NCI-H2196 treated with DMSO at 0.1 percent for 48 hours (cell line): Measurements from ENCODE around the gene MAP7.
"Not testable (repeated sequence)": the region's sequence is repeated elsewhere in the genome, so short reads cannot be mapped to it uniquely, and the experiment has no call there.

ENCODE experiments used
- DNase-seq: peaks from one replicate; lab custom pipeline; 2025; ENCODE audit not compliant: unreplicated experiment; lab: John Stamatoyannopoulos, UW

Gene MAP7

DNA sequence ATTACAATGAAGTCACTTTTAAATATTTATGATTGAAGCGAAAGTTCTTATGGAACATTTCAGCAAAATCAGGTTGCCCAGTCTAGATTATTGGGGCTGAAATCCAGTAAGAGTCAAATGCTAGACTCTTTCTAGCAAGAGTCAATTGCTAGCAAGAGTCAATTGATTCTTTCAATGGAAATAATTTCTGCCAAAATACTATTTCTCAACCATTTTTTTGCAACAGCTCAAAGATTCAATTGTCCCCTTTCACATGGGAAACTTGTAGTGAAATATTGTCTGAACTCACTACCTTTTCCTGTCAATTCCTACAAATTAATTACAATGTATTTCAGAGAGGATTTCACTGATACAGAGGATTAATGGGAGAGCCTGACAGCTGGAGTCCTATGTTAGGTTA is 78.3 kb downstream of the MAP7 start:
- no peak for DNase-seq

DNA sequence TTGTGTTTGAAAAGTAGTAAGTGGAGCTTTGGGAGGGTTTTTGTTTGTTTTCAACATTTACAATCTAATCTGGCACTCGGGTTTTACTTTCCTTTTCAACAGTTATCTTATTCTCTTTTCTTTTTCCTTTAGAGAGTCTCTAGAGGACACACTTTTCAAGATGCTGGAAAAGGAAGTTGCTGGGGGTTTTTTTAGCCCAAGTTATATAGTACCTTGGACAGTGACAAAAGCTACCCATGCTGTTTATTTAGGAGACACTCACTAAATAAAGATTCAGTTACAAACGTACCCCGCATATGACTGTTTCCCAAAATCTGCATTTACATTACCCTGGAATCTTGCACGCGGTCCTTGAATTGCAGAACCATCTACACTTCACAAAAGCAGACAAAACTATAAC is 78.8 kb downstream of the MAP7 start:
- no peak for DNase-seq

DNA sequence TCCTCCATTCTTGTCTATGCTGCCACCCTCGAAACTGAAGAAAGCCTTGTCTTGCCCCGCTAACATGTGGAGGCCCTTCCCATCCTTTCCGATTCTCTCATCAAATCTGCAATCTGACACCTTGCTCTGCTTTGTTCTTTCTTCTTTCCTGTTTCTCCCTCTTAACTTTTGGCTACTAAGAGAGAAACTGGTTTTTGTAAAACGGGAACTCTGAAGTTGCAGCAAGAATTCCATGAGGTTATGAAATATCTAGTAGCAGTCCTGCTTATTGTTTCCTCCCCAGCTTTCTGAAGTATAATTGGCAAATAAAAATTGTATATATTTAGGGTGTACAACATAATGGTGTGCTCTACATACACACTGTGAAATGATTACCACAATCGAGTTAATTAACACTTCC is 80.2 kb downstream of the MAP7 start:
- no peak for DNase-seq

DNA sequence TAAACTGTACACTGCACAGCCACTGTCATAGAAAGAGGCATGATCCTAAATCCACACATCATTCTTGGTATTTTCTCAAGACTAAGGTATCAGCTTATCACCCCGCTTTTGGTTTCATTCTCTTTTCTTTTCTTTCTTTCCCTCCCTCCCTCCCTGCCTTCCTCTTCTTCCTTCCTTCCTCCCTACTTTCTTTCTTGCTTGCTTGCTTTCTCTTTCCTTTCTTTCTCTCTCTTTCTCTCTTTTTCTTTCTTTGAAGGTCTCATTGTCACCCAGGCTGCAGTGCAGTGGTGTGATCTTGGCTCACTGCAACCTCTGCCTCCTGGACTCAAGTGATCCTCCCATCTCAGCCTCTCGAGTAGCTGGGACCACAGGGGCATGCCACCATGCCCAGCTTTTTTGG is 81.1 kb downstream of the MAP7 start:
- no peak for DNase-seq

DNA sequence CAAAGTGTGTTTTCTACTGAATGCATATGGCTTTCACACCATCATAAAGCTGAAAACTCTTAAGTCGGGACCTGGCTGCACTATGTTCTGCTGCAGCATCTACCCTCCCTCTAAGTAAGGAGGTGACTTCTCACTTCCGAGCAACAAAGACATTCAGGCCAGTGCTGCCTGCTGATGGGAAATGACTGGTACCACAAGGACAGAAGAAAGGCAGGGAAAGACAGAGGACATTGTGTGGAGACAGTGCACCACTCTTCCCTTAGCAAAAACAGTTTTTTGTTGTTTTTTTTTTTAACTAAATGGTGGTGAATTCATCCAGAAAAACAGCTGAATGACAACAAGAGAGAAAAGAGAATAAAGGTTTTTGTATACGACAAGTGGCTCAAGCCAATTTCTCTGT is 81.5 kb downstream of the MAP7 start:
- DNase-seq: no peak

GRCh38 chr6:136467186-136467585 is 83.0 kb downstream of the MAP7 start:
- DNase-seq: no peak

- DNase-seq: no peak
Measured at GRCh38 chr6:136466777-136467176, 83.4 kb downstream of the MAP7 start.

DNA sequence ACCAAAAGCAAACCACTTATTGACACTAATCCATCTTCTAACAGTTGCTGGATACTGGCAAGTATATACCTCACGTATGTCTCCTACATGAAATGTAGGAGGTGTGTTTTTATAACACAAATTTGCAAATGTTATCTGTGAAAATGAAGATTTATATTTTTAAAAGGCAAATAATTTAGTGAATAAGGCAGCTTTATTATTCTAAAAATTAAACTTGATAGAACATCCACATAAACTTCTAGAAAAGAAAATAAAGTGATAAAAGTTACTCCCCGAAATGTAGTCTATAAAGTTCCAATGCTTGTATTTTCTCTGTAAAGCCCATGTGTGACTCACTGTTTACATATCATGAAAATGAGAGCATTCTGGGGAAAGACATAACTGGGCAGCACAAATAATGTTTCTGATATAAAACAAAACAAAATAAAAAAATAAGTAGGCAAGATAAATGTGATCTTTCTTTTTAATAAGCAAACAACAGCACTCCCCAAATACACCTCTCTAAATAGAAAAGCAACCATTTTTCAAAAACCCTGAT is 84.4 kb downstream of the MAP7 start:
- no peak for DNase-seq

- no peak for DNase-seq
Measured at GRCh38 chr6:136464874-136465273, 85.3 kb downstream of the MAP7 start.

GRCh38 chr6:136464148-136464547 is 86.1 kb downstream of the MAP7 start:
- no peak for DNase-seq

- no peak for DNase-seq
Measured at GRCh38 chr6:136463743-136464142, 86.5 kb downstream of the MAP7 start.

DNA sequence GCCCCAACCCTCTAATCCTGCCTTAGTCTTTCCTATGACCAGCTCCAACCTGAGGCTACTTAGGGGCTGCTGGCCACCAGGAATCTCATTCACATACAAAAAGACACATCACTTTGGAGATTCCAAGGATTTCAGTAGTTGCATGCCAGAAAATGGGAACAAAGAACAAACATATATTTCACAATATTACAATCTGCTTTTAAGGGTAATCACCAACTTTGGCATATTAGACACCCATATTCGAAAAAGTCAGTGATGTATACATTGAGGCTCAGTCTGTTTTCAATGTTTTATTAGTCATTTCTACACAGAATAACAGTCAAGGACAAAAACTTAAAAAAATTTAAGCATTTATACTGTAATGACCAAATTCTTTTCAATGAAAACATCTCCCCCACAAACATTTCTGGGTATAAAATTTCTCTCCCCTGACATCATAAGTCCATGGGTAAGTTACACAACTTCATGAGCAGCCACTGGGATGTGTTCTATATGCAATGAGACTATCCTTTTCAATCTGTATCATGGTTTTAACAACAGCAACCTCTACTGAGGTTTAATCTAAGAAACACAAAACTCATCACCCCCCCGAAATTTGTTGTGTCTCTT is 103.5 kb downstream of the MAP7 start:
- no peak for DNase-seq

DNA sequence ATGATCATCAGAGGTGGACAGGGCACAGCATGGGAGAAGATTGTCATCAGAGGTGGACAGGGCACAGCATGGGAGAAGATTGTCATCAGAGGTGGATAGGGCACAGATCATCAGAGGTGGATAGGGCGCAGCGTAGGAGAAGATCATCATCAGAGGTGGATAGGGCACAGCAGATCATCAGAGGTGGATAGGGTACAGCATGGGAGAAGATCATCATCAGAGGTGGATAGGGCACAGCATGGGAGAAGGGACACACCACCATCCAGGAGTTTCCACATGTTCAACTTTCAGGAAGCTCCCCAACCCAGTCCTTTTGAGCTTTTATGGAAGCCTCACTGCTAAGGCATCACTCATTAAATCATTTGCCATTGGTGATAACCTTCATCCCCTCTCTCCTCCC is 104.1 kb downstream of the MAP7 start:
- no peak for DNase-seq

GRCh38 chr6:136445063-136445462 is 105.2 kb downstream of the MAP7 start:
- no peak for DNase-seq

DNA sequence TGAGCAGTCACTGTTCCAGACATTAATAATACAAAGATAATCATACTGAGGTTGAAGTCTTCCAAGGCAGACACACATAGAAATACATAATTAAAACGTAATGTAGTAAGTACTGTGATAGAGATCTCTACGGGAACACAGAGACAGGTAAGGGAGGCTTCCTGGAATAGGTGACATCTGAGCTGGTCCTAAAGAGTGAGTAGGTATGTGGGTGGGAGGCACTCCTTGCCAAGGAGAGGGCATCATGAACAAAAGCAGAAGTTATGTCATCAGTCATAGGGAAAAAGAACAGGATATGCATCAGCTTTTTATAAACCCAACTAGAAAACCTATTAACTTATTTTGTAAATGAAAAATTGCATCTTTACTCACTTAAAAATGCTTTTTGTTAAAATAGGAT is 110.0 kb downstream of the MAP7 start:
- no peak for DNase-seq

- no peak for DNase-seq
Measured at GRCh38 chr6:136439514-136440190, 110.6 kb downstream of the MAP7 start.

GRCh38 chr6:136438441-136438840 is 111.8 kb downstream of the MAP7 start:
- no peak for DNase-seq

GRCh38 chr6:136437246-136437645 is 113.0 kb downstream of the MAP7 start:
- no peak for DNase-seq

GRCh38 chr6:136435101-136435500 is 115.1 kb downstream of the MAP7 start:
- no peak for DNase-seq

GRCh38 chr6:136431306-136431705 is 118.9 kb downstream of the MAP7 start:
- not testable (repeated sequence) for DNase-seq

- DNase-seq: no peak
Measured at GRCh38 chr6:136429264-136430065, 120.8 kb downstream of the MAP7 start.

GRCh38 chr6:136427378-136427717 is 122.9 kb downstream of the MAP7 start:
- no peak for DNase-seq
